ENCODE results near the gene PLXNC1. TPM values are rescaled to one million over a fixed set of nuclear protein-coding genes. Genes with fewer than 3 reads are reported as not detected.

Gene PLXNC1
- total and polyA plus RNA-seq, 2 donors (not counting 1 experiment from before 2014, with no cell fraction given) = 9.7 to 33.6 TPM

- TF ChIP-seq CTCF (IDR thresholded peaks at IDR 0.05) = no peak
- no peaks in the 10 kb centered on the region for H3K36me3 ChIP-seq (replicated peaks in 1 of 2; ENCODE audit: control extremely low read depth in 1 of 2, control insufficient read depth in 1 of 2, extremely low read depth in 1 of 2, insufficient read depth in 2 of 2, low read length in 1 of 2)
- H3K9me3 Mint-ChIP-seq (ENCODE audit: insufficient read depth) = no peaks in the 10 kb centered on the region
- POLR2A ChIA-PET = interaction anchor here (0.6 to 1.8 kb wide), 3 partner anchors 8 to 1885 kb away, joined by 3 to 7 read pairs (median 6); no protein-coding TSS in a partner anchor
- H3K4me3 ChIP-seq (ENCODE audit: control extremely low read depth in 1 of 5, extremely low read depth in 1 of 5, insufficient read depth in 1 of 5, low read depth in 2 of 5, low read length in 4 of 5) = peak overlapping the region; percentile 56 to 81 (median 79)
- H3K27ac ChIP-seq (ENCODE audit: low read length in 2 of 2) = peak overlapping the region in 1 of 2 donors; percentile 26
- peak overlapping the region; percentile 99 for H3K4me3 Mint-ChIP-seq
- no peaks in the 10 kb centered on the region for H3K9me3 ChIP-seq (ENCODE audit: control extremely low read depth in 1 of 3, control insufficient read depth in 2 of 3, insufficient read depth in 1 of 3, low read length in 2 of 3)
- H4K20me1 ChIP-seq (ENCODE audit: control insufficient read depth, insufficient read depth, low read length, poor library complexity, severe bottlenecking) = no peaks in the 10 kb centered on the region
- CTCF ChIA-PET = interaction anchor here (1.2 to 2.7 kb wide), 7 partner anchors 14 to 284 kb away, joined by 3 to 10 read pairs (median 5); no protein-coding TSS in a partner anchor
- peak overlapping the region; percentile 85 for H3K9ac ChIP-seq (ENCODE audit: low read length)
- peaks cover 25 to 43% of the 10 kb centered on the region in 2 donors for H3K4me1 ChIP-seq (ENCODE audit: control insufficient read depth in 2 of 2, insufficient read depth in 2 of 2, low read length in 2 of 2)
- intact Hi-C loops (cut with micrococcal nuclease) = loop anchor here (2.0 kb wide), 1 partner anchor 22 kb away; no protein-coding TSS in a partner anchor
- H3K4me1 Mint-ChIP-seq = peaks cover 69% of the 10 kb centered on the region
- H3K27me3 Mint-ChIP-seq = no peaks in the 10 kb centered on the region
- peak overlapping the region; percentile 86 for H2AFZ ChIP-seq (ENCODE audit: insufficient read depth, low read depth, low read length, poor library complexity, severe bottlenecking)
- DNase-seq = peak; percentile 70
- peak; percentile 26 for ATAC-seq (ENCODE audit: low read depth)
- H3K4me2 ChIP-seq (replicated peaks; ENCODE audit: low read depth, low read length, poor library complexity, severe bottlenecking) = peak overlapping the region; percentile 96
- under 1% methylated on average over 30 of the region's 33 CpGs for WGBS (ENCODE audit: insufficient coverage)
- H3K27me3 ChIP-seq (replicated peaks in 1 of 4; ENCODE audit: control extremely low read depth in 1 of 4, control insufficient read depth in 3 of 4, insufficient read depth in 4 of 4, low read length in 3 of 4) = no peaks in the 10 kb centered on the region
- peak overlapping the region; percentile 93 for H3K27ac Mint-ChIP-seq
- H3K79me2 ChIP-seq (ENCODE audit: control insufficient read depth, insufficient read depth, low read length) = peaks cover 59% of the 10 kb centered on the region
These were observed 2.1 kb downstream of the PLXNC1 start for GRCh38 chr12:94150240-94151121.

- H3K27ac ChIP-seq (ENCODE audit: low read length in 2 of 2) = peak overlapping the region in 1 of 2 donors; percentile 54
- H3K36me3 ChIP-seq (replicated peaks in 1 of 2; ENCODE audit: control extremely low read depth in 1 of 2, control insufficient read depth in 1 of 2, extremely low read depth in 1 of 2, insufficient read depth in 2 of 2, low read length in 1 of 2) = no peaks in the 10 kb centered on the region
- intact Hi-C loops (cut with micrococcal nuclease) = loop anchor here (2.0 kb wide), 1 partner anchor 21 kb away; no protein-coding TSS in a partner anchor
- H3K4me1 ChIP-seq (ENCODE audit: control insufficient read depth in 2 of 2, insufficient read depth in 2 of 2, low read length in 2 of 2) = peaks cover 25 to 43% of the 10 kb centered on the region in 2 donors
- peak overlapping the region; percentile 96 for H3K4me2 ChIP-seq (replicated peaks; ENCODE audit: low read depth, low read length, poor library complexity, severe bottlenecking)
- peaks cover 68% of the 10 kb centered on the region for H3K79me2 ChIP-seq (ENCODE audit: control insufficient read depth, insufficient read depth, low read length)
- DNase-seq (peak; percentile 19), ATAC-seq (ENCODE audit: low read depth) (no peak)
- no peaks in the 10 kb centered on the region for H3K27me3 ChIP-seq (replicated peaks in 1 of 4; ENCODE audit: control extremely low read depth in 1 of 4, control insufficient read depth in 3 of 4, insufficient read depth in 4 of 4, low read length in 3 of 4)
- peak overlapping the region; percentile 85 for H3K9ac ChIP-seq (ENCODE audit: low read length)
- Mint-ChIP-seq H3K27me3 (no peaks in the 10 kb centered on the region), H3K9me3 (ENCODE audit: insufficient read depth) (no peaks in the 10 kb centered on the region), H3K27ac (peak overlapping the region; percentile 53), H3K4me3 (peak overlapping the region; percentile 99), H3K4me1 (peaks cover 67% of the 10 kb centered on the region)
- POLR2A ChIA-PET = interaction anchor here (1.2 kb wide), 1 partner anchor 24 kb away, joined by 3 read pairs; no protein-coding TSS in a partner anchor
- H3K9me3 ChIP-seq (ENCODE audit: control extremely low read depth in 1 of 3, control insufficient read depth in 2 of 3, insufficient read depth in 1 of 3, low read length in 2 of 3) = no peaks in the 10 kb centered on the region
- 34% methylated on average over 5 of the region's 8 CpGs for WGBS (ENCODE audit: insufficient coverage)
- no peak for TF ChIP-seq EZH2 (IDR thresholded peaks at IDR 0.05; ENCODE audit: borderline replicate concordance, insufficient read depth, low read depth, low read length, poor library complexity, severe bottlenecking)
- TF ChIP-seq CTCF (IDR thresholded peaks at IDR 0.05) = no peak
- H2AFZ ChIP-seq (ENCODE audit: insufficient read depth, low read depth, low read length, poor library complexity, severe bottlenecking) = no peak overlapping the region
- H4K20me1 ChIP-seq (ENCODE audit: control insufficient read depth, insufficient read depth, low read length, poor library complexity, severe bottlenecking) = no peaks in the 10 kb centered on the region
- H3K4me3 ChIP-seq (ENCODE audit: control extremely low read depth in 1 of 5, extremely low read depth in 1 of 5, insufficient read depth in 1 of 5, low read depth in 2 of 5, low read length in 4 of 5) = peak overlapping the region in 2 of 5 experiments; percentile 70 to 80
- CTCF ChIA-PET = interaction anchor here (0.7 to 2.5 kb wide), 14 partner anchors 13 to 381 kb away, joined by 3 to 6 read pairs (median 3); no protein-coding TSS in a partner anchor
These were observed 3.2 kb downstream of the PLXNC1 start for GRCh38 chr12:94151582-94151981.

All from B cell (primary cell).